PC-3 (cell line): ENCODE data around the gene FSTL4. TPM values are rescaled to one million over a fixed set of nuclear protein-coding genes. Genes with fewer than 3 reads are reported as not detected.

Source experiments
- ATAC-seq: fragments of 200-7000 bp; cut with Tn5 transposase; 2 replicates; pipeline ENCODE4 v1.9.1; 2020; ENCODE audit warnings: mild to moderate bottlenecking, moderate library complexity
- BruUV-seq: library from RNA; stranded (reverse); fragments of 400-500 nt; replicated peaks from 2 replicates; lab custom pipeline; 2021; lab: Mats Ljungman, UMichigan
- CTCF ChIA-PET: fragments of 300-600 bp; sonication (Branson Sonifier 250); formaldehyde crosslinking; loops from one replicate; lab custom pipeline; 2022; ENCODE audit warnings: antibody characterized with exemption; lab: Charles Lee
- POLR2A ChIA-PET: fragments of 300-600 bp; sonication (Branson Sonifier 250); formaldehyde crosslinking; loops from one replicate; lab custom pipeline; 2022; ENCODE audit warnings: antibody characterized with exemption; ENCODE audit not compliant: unreplicated experiment; lab: Charles Lee
- DNase-seq: peaks from one replicate; pipeline ENCODE4 v3.0.0-alpha.2; 2015
- H2AFZ ChIP-seq: fragments of 300-600 bp; sonication (generic); 2 replicates; pipeline ENCODE4 v1.6.0; 2016; ENCODE audit warnings: antibody characterized with exemption, low read length
- H3F3A ChIP-seq: fragments of 300-600 bp; sonication (generic); one replicate; pipeline ENCODE4 v1.6.0; 2017; ENCODE audit warnings: antibody characterized with exemption, low read length, control low read depth, mild to moderate bottlenecking; ENCODE audit not compliant: unreplicated experiment
- H3K27ac ChIP-seq: fragments of 300-600 bp; sonication (generic); 2 replicates; pipeline ENCODE4 v1.5.1; 2016; ENCODE audit warnings: mild to moderate bottlenecking, low read length
- H3K27me3 ChIP-seq: fragments of 300-600 bp; sonication (generic); 2 replicates; pipeline ENCODE4 v1.6.1; 2016; ENCODE audit warnings: low read length, mixed read lengths
- H3K36me3 ChIP-seq: fragments of 300-600 bp; sonication (generic); 2 replicates; pipeline ENCODE4 v1.6.1; 2016; ENCODE audit warnings: low read depth, mixed run types, low read length, mixed read lengths
- H3K4me1 ChIP-seq: fragments of 300-600 bp; sonication (generic); 2 replicates; pipeline ENCODE4 v1.5.1; 2016; ENCODE audit warnings: low read length; ENCODE audit not compliant: insufficient read depth
- H3K4me2 ChIP-seq: fragments of 300-600 bp; sonication (generic); 2 replicates; pipeline ENCODE4 v1.6.0; 2016; ENCODE audit warnings: low read length
- H3K4me3 ChIP-seq: fragments of 300-600 bp; sonication (generic); 2 replicates; pipeline ENCODE4 v1.5.1; 2016; ENCODE audit warnings: mild to moderate bottlenecking, low read length, mixed read lengths
- H3K79me2 ChIP-seq: fragments of 300-600 bp; sonication (generic); 2 replicates; pipeline ENCODE4 v1.6.1; 2017; ENCODE audit warnings: low read length, mixed read lengths
- H3K9ac ChIP-seq: fragments of 300-600 bp; sonication (generic); 2 replicates; pipeline ENCODE4 v1.6.0; 2016; ENCODE audit warnings: mild to moderate bottlenecking, low read length
- H3K9me2 ChIP-seq: fragments of 300-600 bp; sonication (generic); replicated peaks from 2 replicates; pipeline ENCODE4 v1.6.1; 2016; ENCODE audit warnings: mixed run types, low read length, mixed read lengths
- H3K9me3 ChIP-seq: fragments of 300-600 bp; sonication (generic); 2 replicates; pipeline ENCODE4 v1.6.1; 2016; ENCODE audit warnings: low read length, mixed read lengths
- H4K20me1 ChIP-seq: fragments of 300-600 bp; sonication (generic); 2 replicates; pipeline ENCODE4 v1.6.1; 2016; ENCODE audit warnings: low read length, mixed read lengths
- EZH2 ChIP-seq: fragments of 300-600 bp; sonication (generic); IDR thresholded peaks from one replicate; pipeline ENCODE4 v1.6.1; 2017; ENCODE audit warnings: antibody characterized with exemption, mild to moderate bottlenecking, low read length; ENCODE audit not compliant: unreplicated experiment
- EZH2phosphoT487 ChIP-seq: fragments of 300-600 bp; sonication (generic); IDR thresholded peaks from 2 replicates; pipeline ENCODE4 v1.6.1; 2018; ENCODE audit warnings: mild to moderate bottlenecking, antibody characterized with exemption, low read length, borderline replicate concordance
- intact Hi-C: fragments of 100-400 bp; cut with micrococcal nuclease; formaldehyde crosslinking; loops from 2 replicates; pipeline ENCODE4 v1.9.0; 2023
- total RNA-seq: library from RNA; depleted of rRNA; stranded (reverse); fragments of >200 nt; gene quantifications from 2 replicates; pipeline ENCODE4 v1.2.3, GENCODE V29; 2014
- TF ChIP-seq, protein P1 (sequence below): fragments of 300-600 bp; sonication (generic); conservative IDR thresholded peaks from 2 replicates; pipeline ENCODE4 v1.5.1; 2017; ENCODE audit warnings: antibody characterized with exemption, low read depth, mild to moderate bottlenecking, low read length

Gene FSTL4
- total RNA-seq, 1 experiment from 2014 or later = 4.2 TPM

DNA sequence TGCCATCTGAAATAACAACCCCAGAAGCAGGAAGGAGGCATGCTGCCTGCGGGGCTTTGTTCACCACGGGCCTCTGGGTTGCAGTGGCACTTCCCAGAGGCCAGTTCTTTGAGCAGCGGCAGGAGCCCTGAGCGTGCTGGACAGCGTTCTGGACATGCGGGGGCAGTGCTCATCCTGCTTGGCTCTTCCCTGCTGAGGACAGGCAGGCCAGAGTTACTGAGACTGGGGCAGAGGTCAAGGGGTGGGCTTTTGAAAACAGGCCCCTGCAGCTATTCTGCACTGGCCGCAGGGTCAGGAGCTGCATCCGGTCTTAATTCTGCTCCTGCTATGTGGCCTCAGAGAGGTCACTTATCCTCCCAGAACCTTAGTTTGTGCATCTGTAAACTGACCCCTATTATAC, 258.6 kb downstream of the FSTL4 start:
- Histone ChIP-seq H4K20me1 (no peaks in the 10 kb centered on the region), H3K36me3 (no peaks in the 10 kb centered on the region), H3F3A (no peaks in the 10 kb centered on the region), H2AFZ (no peak overlapping the region), H3K9me3 (no peaks in the 10 kb centered on the region), H3K9ac (no peak overlapping the region), H3K4me3 (no peak overlapping the region), H3K79me2 (no peaks in the 10 kb centered on the region), H3K4me1 (no peaks in the 10 kb centered on the region), H3K4me2 (no peak overlapping the region), H3K9me2 (no peaks in the 10 kb centered on the region), H3K27me3 (no peaks in the 10 kb centered on the region), H3K27ac (no peak overlapping the region)
- ATAC-seq (no peak), DNase-seq (no peak)
- TF ChIP-seq, protein P1, sequence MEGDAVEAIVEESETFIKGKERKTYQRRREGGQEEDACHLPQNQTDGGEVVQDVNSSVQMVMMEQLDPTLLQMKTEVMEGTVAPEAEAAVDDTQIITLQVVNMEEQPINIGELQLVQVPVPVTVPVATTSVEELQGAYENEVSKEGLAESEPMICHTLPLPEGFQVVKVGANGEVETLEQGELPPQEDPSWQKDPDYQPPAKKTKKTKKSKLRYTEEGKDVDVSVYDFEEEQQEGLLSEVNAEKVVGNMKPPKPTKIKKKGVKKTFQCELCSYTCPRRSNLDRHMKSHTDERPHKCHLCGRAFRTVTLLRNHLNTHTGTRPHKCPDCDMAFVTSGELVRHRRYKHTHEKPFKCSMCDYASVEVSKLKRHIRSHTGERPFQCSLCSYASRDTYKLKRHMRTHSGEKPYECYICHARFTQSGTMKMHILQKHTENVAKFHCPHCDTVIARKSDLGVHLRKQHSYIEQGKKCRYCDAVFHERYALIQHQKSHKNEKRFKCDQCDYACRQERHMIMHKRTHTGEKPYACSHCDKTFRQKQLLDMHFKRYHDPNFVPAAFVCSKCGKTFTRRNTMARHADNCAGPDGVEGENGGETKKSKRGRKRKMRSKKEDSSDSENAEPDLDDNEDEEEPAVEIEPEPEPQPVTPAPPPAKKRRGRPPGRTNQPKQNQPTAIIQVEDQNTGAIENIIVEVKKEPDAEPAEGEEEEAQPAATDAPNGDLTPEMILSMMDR = no peak
- TF ChIP-seq EZH2 (no peak), EZH2phosphoT487 (no peak)
- intact Hi-C loops = no loop called here
- BruUV-seq = no TSS peak
- POLR2A ChIA-PET = no interaction called here
- CTCF ChIA-PET = no interaction called here

GRCh38 chr5:133348406-133348805, 263.9 kb downstream of the FSTL4 start:
- Histone ChIP-seq H3F3A (no peaks in the 10 kb centered on the region), H3K27ac (no peak overlapping the region), H3K4me1 (no peaks in the 10 kb centered on the region), H3K36me3 (no peaks in the 10 kb centered on the region), H3K79me2 (no peaks in the 10 kb centered on the region), H4K20me1 (no peaks in the 10 kb centered on the region), H2AFZ (no peak overlapping the region), H3K9ac (no peak overlapping the region), H3K27me3 (no peaks in the 10 kb centered on the region), H3K4me2 (no peak overlapping the region), H3K4me3 (no peak overlapping the region), H3K9me2 (no peaks in the 10 kb centered on the region), H3K9me3 (no peaks in the 10 kb centered on the region)
- TF ChIP-seq EZH2 (no peak), EZH2phosphoT487 (no peak)
- TF ChIP-seq, protein P1 = no peak
- DNase-seq (no peak), ATAC-seq (no peak)
- no TSS peak for BruUV-seq
- intact Hi-C loops = no loop called here
- ChIA-PET CTCF (no interaction called here), POLR2A (no interaction called here)

- BruUV-seq = no TSS peak
- POLR2A ChIA-PET = no interaction called here
- Histone ChIP-seq H3K36me3 (no peaks in the 10 kb centered on the region), H3K9me2 (no peaks in the 10 kb centered on the region), H3K79me2 (no peaks in the 10 kb centered on the region), H3K4me2 (no peak overlapping the region), H3K4me3 (no peak overlapping the region), H3K9ac (no peak overlapping the region), H3K27me3 (no peaks in the 10 kb centered on the region), H3K4me1 (no peaks in the 10 kb centered on the region), H3K27ac (no peak overlapping the region), H3F3A (no peaks in the 10 kb centered on the region), H3K9me3 (no peaks in the 10 kb centered on the region), H4K20me1 (no peaks in the 10 kb centered on the region), H2AFZ (no peak overlapping the region)
- CTCF ChIA-PET = no interaction called here
- intact Hi-C loops = no loop called here
- no peak for ATAC-seq
- TF ChIP-seq, protein P1 = no peak
- TF ChIP-seq EZH2 (no peak), EZH2phosphoT487 (no peak)
- no peak for DNase-seq
Measured at GRCh38 chr5:133347039-133347438, 265.3 kb downstream of the FSTL4 start.
